Activated T-cell treated with anti-CD3 and anti-CD28 coated beads for 48 hours (primary cell): ENCODE measurements around the gene GBP3.
"Not testable (repeated sequence)": the region's sequence is repeated elsewhere in the genome, so short reads cannot be mapped to it uniquely, and the experiment has no call there.

Experiments used
- DNase-seq: peaks from one replicate; pipeline ENCODE4 v3.0.0-alpha.2; 2020; ENCODE audit warnings: low read depth

The GBP3 gene

GRCh38 chr1:88976235-88976634 lies 46.4 kb downstream of the GBP3 start:
- no peak for DNase-seq

- not testable (repeated sequence) for DNase-seq
These were observed 48.0 kb downstream of the GBP3 start for GRCh38 chr1:88974616-88975172.

DNA sequence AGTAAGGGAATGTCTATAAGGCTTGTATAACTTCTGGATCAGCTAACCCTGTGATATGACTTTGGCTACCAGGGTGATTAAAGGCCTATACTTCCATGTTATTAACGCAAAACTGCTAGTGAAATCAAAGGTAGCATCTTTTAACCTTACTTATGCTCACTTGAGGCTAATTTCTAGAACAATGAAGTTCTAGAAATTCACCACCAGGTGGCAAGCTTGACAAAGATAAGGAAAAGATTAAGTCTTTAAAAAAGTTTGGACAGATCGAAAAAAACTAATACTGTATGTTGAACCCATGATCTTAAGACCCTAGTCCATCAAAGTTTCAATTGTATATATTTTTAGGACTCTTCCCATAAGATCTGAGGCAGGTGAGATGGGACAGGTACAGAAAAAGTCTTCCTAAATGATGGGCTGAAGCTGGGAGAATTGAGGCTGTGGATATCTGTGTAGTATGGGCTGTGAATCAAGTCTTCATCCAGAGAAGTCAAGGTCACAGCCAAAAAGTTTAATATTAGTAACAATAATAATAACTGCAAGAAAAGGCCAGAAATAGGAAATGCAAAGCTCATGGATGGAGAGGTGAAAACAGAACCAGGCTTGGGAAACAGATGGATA lies 49.0 kb downstream of the GBP3 start:
- DNase-seq = no peak

- DNase-seq = no peak
These were observed 60.9 kb downstream of the GBP3 start for GRCh38 chr1:88961647-88962275.

- DNase-seq = no peak
These were observed 61.6 kb downstream of the GBP3 start for GRCh38 chr1:88961081-88961480.
